C4-2B (cell line): Measurements from ENCODE around the gene DNM3.

ENCODE experiments used
- ZFX ChIP-seq: fragments of 450-650 bp; IDR thresholded peaks from 2 replicates; pipeline ENCODE4 v1.6.1; 2017
- TF ChIP-seq, protein P1 (sequence below): fragments of 450-650 bp; conservative IDR thresholded peaks from 2 replicates; pipeline ENCODE4 v1.5.1; 2017; ENCODE audit warnings: mild to moderate bottlenecking

- TF ChIP-seq, protein P1, sequence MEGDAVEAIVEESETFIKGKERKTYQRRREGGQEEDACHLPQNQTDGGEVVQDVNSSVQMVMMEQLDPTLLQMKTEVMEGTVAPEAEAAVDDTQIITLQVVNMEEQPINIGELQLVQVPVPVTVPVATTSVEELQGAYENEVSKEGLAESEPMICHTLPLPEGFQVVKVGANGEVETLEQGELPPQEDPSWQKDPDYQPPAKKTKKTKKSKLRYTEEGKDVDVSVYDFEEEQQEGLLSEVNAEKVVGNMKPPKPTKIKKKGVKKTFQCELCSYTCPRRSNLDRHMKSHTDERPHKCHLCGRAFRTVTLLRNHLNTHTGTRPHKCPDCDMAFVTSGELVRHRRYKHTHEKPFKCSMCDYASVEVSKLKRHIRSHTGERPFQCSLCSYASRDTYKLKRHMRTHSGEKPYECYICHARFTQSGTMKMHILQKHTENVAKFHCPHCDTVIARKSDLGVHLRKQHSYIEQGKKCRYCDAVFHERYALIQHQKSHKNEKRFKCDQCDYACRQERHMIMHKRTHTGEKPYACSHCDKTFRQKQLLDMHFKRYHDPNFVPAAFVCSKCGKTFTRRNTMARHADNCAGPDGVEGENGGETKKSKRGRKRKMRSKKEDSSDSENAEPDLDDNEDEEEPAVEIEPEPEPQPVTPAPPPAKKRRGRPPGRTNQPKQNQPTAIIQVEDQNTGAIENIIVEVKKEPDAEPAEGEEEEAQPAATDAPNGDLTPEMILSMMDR, result no peak
- TF ChIP-seq ZFX, result no peak
Observed at GRCh38 chr1:171792656-171793369, 48.5 kb upstream of the DNM3 start.
